ENCODE results near the gene NFATC1.
"Not testable (repeated sequence)": the region's sequence is repeated elsewhere in the genome, so short reads cannot be mapped to it uniquely, and the experiment has no call there.

The NFATC1 gene

GRCh38 chr18:79367989-79368388 lies 27.7 kb upstream of the NFATC1 start:
- CTCF ChIA-PET, result interaction anchor here (1.6 kb wide), 1 partner anchor 163 kb away, joined by 4 read pairs; no protein-coding TSS in a partner anchor
- Mint-ChIP-seq H3K4me3 (no peak overlapping the region), H3K27ac (no peak overlapping the region)

DNA sequence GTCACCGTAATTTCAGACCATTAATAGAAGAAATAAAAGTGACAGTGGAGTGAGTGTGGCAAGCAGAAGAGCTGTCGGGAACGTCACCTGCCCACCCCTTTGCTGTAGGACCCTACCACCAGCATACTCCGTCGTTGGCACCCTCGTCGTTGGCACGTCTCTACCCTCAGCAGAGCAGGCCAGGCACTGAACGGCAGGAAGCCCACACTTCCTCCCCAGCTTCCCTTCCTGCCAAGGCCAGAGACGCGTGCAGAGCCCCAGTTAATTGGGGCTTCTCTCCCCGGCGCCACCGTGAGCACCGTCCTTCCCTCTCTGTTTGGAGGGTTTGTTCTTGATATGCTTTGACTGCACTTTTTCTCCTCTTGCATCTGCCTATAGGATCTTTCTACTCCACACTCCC lies 27.0 kb upstream of the NFATC1 start:
- DNase-seq, result peak; percentile 47
- peak overlapping the region; percentile 3 for H3K27ac Mint-ChIP-seq
- no peak overlapping the region for H3K4me3 Mint-ChIP-seq
- H3K36me3 Mint-ChIP-seq, result peaks cover 13% of the 10 kb centered on the region
- no peaks in the 10 kb centered on the region for H3K9me3 Mint-ChIP-seq
- CTCF ChIA-PET, result interaction anchor here (1.6 kb wide), 1 partner anchor 162 kb away, joined by 4 read pairs; no protein-coding TSS in a partner anchor
- H3K4me1 Mint-ChIP-seq, result peaks cover 38% of the 10 kb centered on the region
- H3K27me3 Mint-ChIP-seq, result no peaks in the 10 kb centered on the region

More at GRCh38 chr18:79367989-79368388, 27.7 kb upstream of the NFATC1 start:
- Mint-ChIP-seq H3K36me3 (peaks cover 17% of the 10 kb centered on the region), H3K9me3 (no peaks in the 10 kb centered on the region), H3K4me1 (peaks cover 38% of the 10 kb centered on the region), H3K27me3 (no peaks in the 10 kb centered on the region)
- no peak for DNase-seq

- Mint-ChIP-seq H3K4me1 (peaks cover 38% of the 10 kb centered on the region), H3K27me3 (no peaks in the 10 kb centered on the region), H3K36me3 (peaks cover 13% of the 10 kb centered on the region), H3K4me3 (no peak overlapping the region), H3K9me3 (no peaks in the 10 kb centered on the region), H3K27ac (peak overlapping the region; percentile 70)
- CTCF ChIA-PET, result no interaction called here
- peak; percentile 42 for DNase-seq
Observed at GRCh38 chr18:79371561-79372121, 24.1 kb upstream of the NFATC1 start.

GRCh38 chr18:79372461-79372860 lies 23.3 kb upstream of the NFATC1 start:
- no peak overlapping the region for H3K4me3 Mint-ChIP-seq
- peaks cover 38% of the 10 kb centered on the region for H3K4me1 Mint-ChIP-seq
- no peaks in the 10 kb centered on the region for H3K27me3 Mint-ChIP-seq
- H3K9me3 Mint-ChIP-seq, result no peaks in the 10 kb centered on the region
- CTCF ChIA-PET, result no interaction called here
- H3K27ac Mint-ChIP-seq, result no peak overlapping the region
- peaks cover 13% of the 10 kb centered on the region for H3K36me3 Mint-ChIP-seq
- DNase-seq, result no peak

DNA sequence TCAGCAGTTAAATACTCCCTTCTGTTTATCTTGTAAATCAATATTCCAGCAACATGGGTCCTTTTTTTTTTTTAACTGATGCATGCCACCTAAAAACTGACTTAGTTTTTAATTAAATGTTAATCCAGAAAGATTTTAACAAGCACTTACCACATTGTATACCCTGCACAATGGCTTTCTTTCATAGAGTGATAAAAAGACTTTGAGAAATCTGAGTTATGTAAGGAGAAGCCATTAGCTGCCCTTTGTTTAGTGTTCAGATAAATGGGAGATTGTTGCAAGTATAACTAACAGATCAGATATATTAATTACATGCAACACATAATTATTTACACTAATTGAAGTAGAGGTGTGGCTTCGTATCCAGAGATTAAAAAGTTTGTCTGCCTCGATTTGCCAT lies 22.7 kb upstream of the NFATC1 start:
- Mint-ChIP-seq H3K9me3 (no peaks in the 10 kb centered on the region), H3K27ac (no peak overlapping the region), H3K4me3 (no peak overlapping the region), H3K27me3 (no peaks in the 10 kb centered on the region), H3K36me3 (peaks cover 14% of the 10 kb centered on the region), H3K4me1 (peaks cover 35% of the 10 kb centered on the region)
- CTCF ChIA-PET, result no interaction called here
- DNase-seq, result no peak

DNA sequence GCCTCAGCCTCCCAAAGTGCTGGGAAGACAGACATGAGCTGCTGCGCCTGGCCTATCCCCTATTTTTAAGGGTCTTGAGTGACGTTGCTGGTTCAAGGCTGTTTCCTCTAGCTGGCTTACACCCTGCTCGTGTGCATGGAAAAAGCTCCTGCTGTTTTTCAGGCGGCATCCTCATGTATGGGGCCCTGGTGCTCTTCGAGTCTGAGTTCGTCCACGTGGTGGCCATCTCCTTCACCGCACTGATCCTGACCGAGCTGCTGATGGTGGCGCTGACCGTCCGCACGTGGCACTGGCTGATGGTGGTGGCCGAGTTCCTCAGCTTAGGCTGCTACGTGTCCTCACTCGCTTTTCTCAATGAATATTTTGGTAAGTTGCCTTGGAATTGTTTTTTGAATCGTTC lies 22.0 kb upstream of the NFATC1 start:
- no peak overlapping the region for H3K27ac Mint-ChIP-seq
- no peak overlapping the region for H3K4me3 Mint-ChIP-seq
- peaks cover 14% of the 10 kb centered on the region for H3K36me3 Mint-ChIP-seq
- H3K9me3 Mint-ChIP-seq, result no peaks in the 10 kb centered on the region
- H3K4me1 Mint-ChIP-seq, result peaks cover 27% of the 10 kb centered on the region
- CTCF ChIA-PET, result no interaction called here
- H3K27me3 Mint-ChIP-seq, result no peaks in the 10 kb centered on the region
- no peak for DNase-seq

GRCh38 chr18:79374408-79375171 lies 21.1 kb upstream of the NFATC1 start:
- H3K27ac Mint-ChIP-seq, result no peak overlapping the region
- H3K36me3 Mint-ChIP-seq, result peaks cover 15% of the 10 kb centered on the region
- no peak overlapping the region for H3K4me3 Mint-ChIP-seq
- H3K4me1 Mint-ChIP-seq, result peaks cover 31% of the 10 kb centered on the region
- no peak for DNase-seq
- H3K27me3 Mint-ChIP-seq, result no peaks in the 10 kb centered on the region
- no peaks in the 10 kb centered on the region for H3K9me3 Mint-ChIP-seq
- CTCF ChIA-PET, result interaction anchor here (1.1 kb wide), 1 partner anchor 154 kb away, joined by 3 read pairs; no protein-coding TSS in a partner anchor

DNA sequence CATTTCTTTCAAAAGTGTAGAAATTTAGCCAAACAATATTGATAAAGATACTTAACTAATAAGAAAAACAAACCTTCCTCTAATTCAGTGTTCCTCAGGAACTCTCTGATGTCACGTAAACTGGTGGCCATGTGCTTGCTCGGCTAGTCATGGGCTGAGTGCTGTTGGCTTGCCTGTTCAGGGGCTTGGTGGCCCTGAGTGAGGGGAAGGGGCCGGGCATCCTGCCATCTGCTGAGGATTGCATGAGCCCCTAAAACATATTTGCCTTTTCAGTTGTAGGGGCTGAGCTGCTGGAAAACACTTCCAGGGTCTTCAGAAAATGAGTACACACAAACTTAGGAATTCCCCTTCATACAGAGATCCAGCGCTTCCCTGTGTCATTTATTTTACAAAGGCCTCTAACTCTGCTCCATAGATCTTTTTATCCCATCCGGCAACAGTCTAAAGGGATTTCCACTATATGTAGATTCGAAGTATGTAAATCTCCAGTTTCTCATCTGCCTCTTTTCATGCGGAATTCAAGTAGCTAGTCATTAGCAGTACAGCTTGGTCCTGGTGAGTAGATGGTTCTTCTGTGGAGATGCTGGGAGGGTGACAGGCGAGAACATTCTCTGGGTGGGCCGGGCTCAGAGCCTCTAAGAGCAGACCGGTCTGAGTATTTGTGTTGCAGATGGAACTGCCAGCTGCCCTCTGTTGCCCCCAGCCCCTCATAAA lies 20.1 kb upstream of the NFATC1 start:
- no peak for DNase-seq
- H3K9me3 Mint-ChIP-seq, result no peaks in the 10 kb centered on the region
- CTCF ChIA-PET, result interaction anchor here (1.1 to 1.3 kb wide), 2 partner anchors 153 to 267 kb away, joined by 3 to 5 read pairs; no protein-coding TSS in a partner anchor
- peaks cover 24% of the 10 kb centered on the region for H3K4me1 Mint-ChIP-seq
- no peak overlapping the region for H3K27ac Mint-ChIP-seq
- H3K27me3 Mint-ChIP-seq, result no peaks in the 10 kb centered on the region
- no peak overlapping the region for H3K4me3 Mint-ChIP-seq
- H3K36me3 Mint-ChIP-seq, result peaks cover 13% of the 10 kb centered on the region

- H3K4me3 Mint-ChIP-seq, DNase-seq: not testable (repeated sequence)
Observed at GRCh38 chr18:79376661-79377060, 19.1 kb upstream of the NFATC1 start.

DNA sequence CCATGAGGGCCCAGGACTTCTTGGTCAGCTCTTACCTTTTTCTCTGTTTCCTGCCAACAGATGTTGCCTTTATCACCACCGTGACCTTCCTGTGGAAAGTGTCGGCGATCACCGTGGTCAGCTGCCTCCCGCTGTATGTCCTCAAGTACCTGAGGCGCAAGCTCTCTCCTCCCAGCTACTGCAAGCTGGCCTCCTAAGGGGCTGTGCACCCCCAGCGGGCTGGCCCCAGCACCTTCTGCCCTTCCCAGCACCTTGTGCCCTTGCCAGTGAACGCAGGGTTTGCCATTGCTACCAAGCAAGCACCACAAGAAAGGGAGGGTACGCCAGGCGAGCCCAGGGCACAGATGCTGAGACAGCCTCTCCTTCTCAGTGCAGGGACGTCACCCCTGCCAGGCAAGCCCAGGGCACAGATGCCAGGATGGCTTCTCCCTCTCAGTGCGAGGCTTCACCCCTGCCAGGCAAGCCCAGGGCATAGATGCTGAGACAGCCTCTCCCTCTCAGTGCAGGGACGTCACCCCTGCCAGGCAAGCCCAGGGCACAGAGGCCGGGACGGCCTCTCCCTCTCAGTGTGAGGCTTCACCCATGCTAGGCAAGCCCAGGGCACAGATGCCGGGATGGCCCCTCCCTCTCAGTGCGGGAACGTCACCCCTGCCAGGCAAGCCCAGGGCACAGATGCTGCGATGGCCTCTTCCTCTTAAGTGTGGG lies 18.4 kb upstream of the NFATC1 start:
- CTCF ChIA-PET, result interaction anchor here (1.0 to 8.1 kb wide), 6 partner anchors 13 to 267 kb away, joined by 3 to 89 read pairs (median 32); no protein-coding TSS in a partner anchor
- H3K27ac Mint-ChIP-seq, result no peak overlapping the region
- no peak for DNase-seq
- H3K36me3 Mint-ChIP-seq, result peaks cover 7% of the 10 kb centered on the region
- H3K9me3 Mint-ChIP-seq, result no peaks in the 10 kb centered on the region
- peaks cover 9% of the 10 kb centered on the region for H3K4me1 Mint-ChIP-seq
- H3K4me3 Mint-ChIP-seq, result no peak overlapping the region
- no peaks in the 10 kb centered on the region for H3K27me3 Mint-ChIP-seq

More at GRCh38 chr18:79376661-79377060, 19.1 kb upstream of the NFATC1 start:
- H3K4me1 Mint-ChIP-seq, result peaks cover 15% of the 10 kb centered on the region
- H3K9me3 Mint-ChIP-seq, H3K27me3 Mint-ChIP-seq, H3K36me3 Mint-ChIP-seq, H3K27ac Mint-ChIP-seq: not testable (repeated sequence)
- CTCF ChIA-PET, result interaction anchor here (0.7 to 6.6 kb wide), 4 partner anchors 12 to 408 kb away, joined by 3 to 73 read pairs (median 21); no protein-coding TSS in a partner anchor

DNA sequence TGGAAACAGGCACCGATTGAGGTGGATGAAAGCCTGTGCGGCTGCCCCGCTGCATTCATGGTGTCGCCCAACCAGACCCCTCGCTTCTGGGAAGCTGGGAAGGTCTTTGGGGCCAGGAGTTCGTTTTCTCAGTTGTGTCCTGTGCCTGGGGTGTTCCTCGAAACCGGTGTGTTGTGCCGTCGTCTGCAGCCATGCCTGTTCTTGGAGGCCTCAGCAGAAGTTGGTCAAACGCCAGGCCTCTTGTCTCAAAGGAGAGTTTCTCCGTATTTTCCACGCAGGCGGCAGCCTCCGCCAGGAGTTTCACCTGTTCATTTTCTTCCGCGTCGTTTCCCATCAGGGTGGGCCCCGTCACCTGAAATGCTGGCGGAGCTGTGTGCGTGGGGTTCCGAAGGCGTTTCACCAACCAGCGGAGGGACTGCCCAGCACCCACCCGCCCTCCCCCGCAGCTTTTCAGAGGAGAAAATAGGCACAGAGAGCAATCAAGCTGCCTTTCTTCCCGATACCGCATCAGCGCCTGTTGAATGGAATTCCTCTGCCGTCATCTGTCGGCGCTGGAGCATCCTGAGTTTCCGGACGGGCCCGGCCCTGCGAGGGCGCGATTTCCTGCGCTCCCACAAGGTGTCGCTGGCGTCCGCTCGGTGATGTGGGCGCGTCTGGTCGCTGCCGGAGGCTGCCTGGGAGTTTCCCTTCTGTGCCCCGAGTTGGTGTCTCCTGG lies 17.0 kb upstream of the NFATC1 start:
- Mint-ChIP-seq H3K4me1 (peaks cover 7% of the 10 kb centered on the region), H3K27me3 (no peaks in the 10 kb centered on the region), H3K9me3 (no peaks in the 10 kb centered on the region), H3K27ac (no peak overlapping the region), H3K36me3 (peaks cover 7% of the 10 kb centered on the region), H3K4me3 (no peak overlapping the region)
- CTCF ChIA-PET, result interaction anchor here (1.0 to 8.1 kb wide), 10 partner anchors 12 to 644 kb away, joined by 3 to 89 read pairs (median 12); partner anchors contain the start of gene NFATC1
- peak; percentile 85 for DNase-seq

DNA sequence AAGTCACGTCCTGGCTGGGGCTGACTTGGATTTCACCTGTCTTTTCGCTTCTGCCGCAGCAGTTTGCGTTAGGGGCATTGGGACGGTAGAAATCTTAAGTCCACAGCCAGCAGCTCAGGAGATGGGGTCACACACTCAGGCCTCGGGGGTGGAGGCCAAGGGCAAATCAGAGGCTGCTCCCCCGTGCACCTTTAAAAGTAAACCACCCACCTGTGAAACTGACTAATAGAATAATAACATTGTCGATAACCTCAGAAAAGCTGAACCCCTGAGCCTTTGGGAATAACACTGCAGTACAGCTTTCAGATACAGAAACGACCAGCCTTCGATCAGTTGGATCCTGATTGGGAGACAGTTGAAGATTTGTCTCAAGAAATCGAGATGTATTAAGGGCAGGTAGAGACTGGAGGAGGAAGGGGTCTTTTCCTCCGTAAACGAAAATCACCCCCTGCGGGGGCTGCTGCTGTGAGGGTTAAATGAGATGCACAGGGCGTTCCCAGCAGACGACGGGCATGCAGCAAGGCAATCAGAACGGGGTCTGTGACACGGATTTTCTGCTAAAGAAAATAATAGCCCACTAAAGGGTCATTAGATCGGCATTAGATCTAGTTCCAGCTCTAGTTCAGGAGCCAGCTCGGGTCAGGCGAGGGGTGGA lies 16.4 kb upstream of the NFATC1 start:
- DNase-seq, result no peak
- Mint-ChIP-seq H3K4me1 (peaks cover 7% of the 10 kb centered on the region), H3K27me3 (no peaks in the 10 kb centered on the region), H3K9me3 (no peaks in the 10 kb centered on the region), H3K4me3 (no peak overlapping the region), H3K36me3 (peaks cover 7% of the 10 kb centered on the region), H3K27ac (no peak overlapping the region)
- CTCF ChIA-PET, result interaction anchor here (1.1 to 8.1 kb wide), 9 partner anchors 11 to 643 kb away, joined by 3 to 89 read pairs (median 22); partner anchors contain the start of gene NFATC1
